ENCODE data around the gene SNX9.

The SNX9 gene

GRCh38 chr6:157904999-157905398 is 82.0 kb downstream of the SNX9 start:
- Histone ChIP-seq H3K4me1 (ENCODE audit: control insufficient read depth, insufficient read depth, low read length) (no peaks in the 10 kb centered on the region), H3K9me3 (ENCODE audit: control insufficient read depth, low read length) (no peaks in the 10 kb centered on the region), H3K36me3 (ENCODE audit: control insufficient read depth, insufficient read depth, low read length) (no peaks in the 10 kb centered on the region), H3K27me3 (ENCODE audit: control insufficient read depth, insufficient read depth, low read length) (no peaks in the 10 kb centered on the region), H3K4me3 (ENCODE audit: low read length) (no peak overlapping the region), H3K9ac (ENCODE audit: low read length) (no peak overlapping the region)

DNA sequence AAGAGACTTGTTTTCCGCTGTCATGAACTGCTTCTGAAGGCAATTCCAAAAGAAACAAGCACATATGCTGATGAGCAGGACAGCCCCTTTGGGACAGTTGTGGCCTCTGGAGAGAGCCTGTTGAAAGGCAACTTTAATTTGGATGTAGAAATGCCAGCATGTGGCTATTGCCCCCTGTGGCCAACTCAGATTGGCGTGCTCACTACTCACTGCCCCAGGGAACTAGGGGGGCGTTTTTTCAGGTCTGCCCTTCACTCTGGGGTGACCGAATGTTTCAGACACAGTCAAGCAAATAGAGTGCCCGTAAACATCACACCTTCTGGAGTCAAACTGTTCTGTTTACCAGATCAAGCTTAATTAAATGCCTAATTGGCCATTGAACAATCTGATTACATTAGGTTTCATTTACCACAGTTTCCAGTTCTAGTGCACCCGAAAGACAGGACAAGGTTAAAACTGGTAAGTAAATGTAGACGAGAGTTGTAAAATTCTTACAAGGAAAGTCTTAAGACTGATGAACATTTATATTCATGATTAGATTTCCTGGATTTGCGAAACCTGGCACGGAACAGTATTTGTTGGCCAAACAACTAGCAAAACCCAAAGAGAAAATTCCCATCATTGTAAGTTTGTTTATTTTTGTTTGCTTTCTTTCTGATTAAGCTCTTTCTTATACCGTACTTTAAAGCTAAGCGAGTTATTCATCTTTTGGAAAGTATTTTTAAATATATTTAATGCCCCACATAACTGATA is 82.7 kb downstream of the SNX9 start:
- H3K9ac ChIP-seq (ENCODE audit: low read length) = no peak overlapping the region
- no peaks in the 10 kb centered on the region for H3K27me3 ChIP-seq (ENCODE audit: control insufficient read depth, insufficient read depth, low read length)
- no peaks in the 10 kb centered on the region for H3K9me3 ChIP-seq (ENCODE audit: control insufficient read depth, low read length)
- H3K4me1 ChIP-seq (ENCODE audit: control insufficient read depth, insufficient read depth, low read length) = no peaks in the 10 kb centered on the region
- H3K36me3 ChIP-seq (ENCODE audit: control insufficient read depth, insufficient read depth, low read length) = no peaks in the 10 kb centered on the region
- H3K4me3 ChIP-seq (ENCODE audit: low read length) = no peak overlapping the region

GRCh38 chr6:157906537-157907061 is 83.6 kb downstream of the SNX9 start:
- H3K27me3 ChIP-seq (ENCODE audit: control insufficient read depth, insufficient read depth, low read length) = no peaks in the 10 kb centered on the region
- no peak overlapping the region for H3K9ac ChIP-seq (ENCODE audit: low read length)
- H3K36me3 ChIP-seq (ENCODE audit: control insufficient read depth, insufficient read depth, low read length) = no peaks in the 10 kb centered on the region
- no peak overlapping the region for H3K4me3 ChIP-seq (ENCODE audit: low read length)
- H3K9me3 ChIP-seq (ENCODE audit: control insufficient read depth, low read length) = no peaks in the 10 kb centered on the region
- H3K4me1 ChIP-seq (ENCODE audit: control insufficient read depth, insufficient read depth, low read length) = no peaks in the 10 kb centered on the region

- Histone ChIP-seq H3K9ac (ENCODE audit: low read length) (no peak overlapping the region), H3K36me3 (ENCODE audit: control insufficient read depth, insufficient read depth, low read length) (no peaks in the 10 kb centered on the region), H3K4me1 (ENCODE audit: control insufficient read depth, insufficient read depth, low read length) (no peaks in the 10 kb centered on the region), H3K9me3 (ENCODE audit: control insufficient read depth, low read length) (no peaks in the 10 kb centered on the region), H3K27me3 (ENCODE audit: control insufficient read depth, insufficient read depth, low read length) (no peaks in the 10 kb centered on the region), H3K4me3 (ENCODE audit: low read length) (no peak overlapping the region)
Measured at GRCh38 chr6:157907651-157908050, 84.6 kb downstream of the SNX9 start.

DNA sequence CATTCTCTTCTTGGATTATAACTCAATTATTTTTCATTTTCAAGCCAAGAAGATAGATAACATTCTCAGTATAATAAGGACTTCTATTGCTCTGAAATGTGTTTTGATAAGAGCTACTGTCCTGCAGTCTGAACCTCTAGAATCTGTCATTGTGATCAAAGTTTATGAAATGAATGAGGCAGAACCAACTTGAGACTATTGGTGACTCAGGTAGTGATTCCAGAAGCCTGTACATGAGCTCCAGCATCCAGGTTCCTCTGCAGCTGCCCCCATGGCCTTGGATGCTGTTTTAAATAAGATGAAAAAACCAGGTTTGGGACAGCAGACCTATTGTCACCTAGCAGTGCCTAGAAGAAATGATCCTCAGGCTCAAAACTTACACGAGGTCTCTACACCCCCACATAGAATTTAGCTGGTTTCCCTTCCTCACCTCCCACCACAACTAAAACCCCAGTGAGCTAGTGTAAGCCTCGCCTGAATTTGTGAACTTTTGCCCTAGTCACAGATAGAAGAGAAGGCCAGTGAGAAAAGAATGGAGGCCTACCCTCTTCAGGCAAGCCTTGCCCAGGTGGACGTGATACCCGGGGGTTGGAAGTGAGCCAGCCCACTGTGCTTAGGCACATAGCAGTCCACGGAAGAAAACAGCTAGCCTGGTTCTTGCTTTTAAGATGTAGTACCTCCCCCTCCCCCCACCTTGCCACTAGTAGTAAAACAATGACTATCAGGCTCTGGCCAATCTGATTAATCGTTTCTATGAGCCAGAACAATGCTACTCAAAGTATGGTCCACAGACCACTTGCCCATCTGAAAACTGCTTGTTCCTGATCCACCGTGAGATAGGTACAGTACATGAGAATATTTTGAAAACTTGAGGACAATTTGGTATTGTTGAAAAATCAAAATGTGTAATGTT is 85.6 kb downstream of the SNX9 start:
- Histone ChIP-seq H3K4me1 (ENCODE audit: control insufficient read depth, insufficient read depth, low read length) (no peaks in the 10 kb centered on the region), H3K27me3 (ENCODE audit: control insufficient read depth, insufficient read depth, low read length) (no peaks in the 10 kb centered on the region), H3K9ac (ENCODE audit: low read length) (no peak overlapping the region), H3K4me3 (ENCODE audit: low read length) (no peak overlapping the region), H3K36me3 (ENCODE audit: control insufficient read depth, insufficient read depth, low read length) (no peaks in the 10 kb centered on the region), H3K9me3 (ENCODE audit: control insufficient read depth, low read length) (no peaks in the 10 kb centered on the region)

DNA sequence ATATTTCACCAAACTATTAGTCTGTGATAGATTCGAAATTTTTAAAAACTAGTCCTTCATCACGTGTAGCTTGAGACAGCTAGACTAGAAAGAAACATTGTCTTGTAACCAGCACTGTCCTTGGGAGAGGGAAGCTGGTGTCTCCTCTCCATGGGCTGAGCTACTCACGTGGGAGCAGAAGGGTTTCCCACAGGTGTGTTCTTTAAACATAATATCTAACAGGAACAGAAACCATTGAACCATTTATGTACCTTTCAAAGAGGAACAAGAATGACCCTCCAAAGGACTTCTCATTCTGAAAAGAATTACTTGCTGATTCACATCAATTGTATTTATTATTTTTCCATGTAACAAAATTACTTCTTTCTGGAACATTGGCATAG is 86.2 kb downstream of the SNX9 start:
- no peaks in the 10 kb centered on the region for H3K4me1 ChIP-seq (ENCODE audit: control insufficient read depth, insufficient read depth, low read length)
- no peaks in the 10 kb centered on the region for H3K9me3 ChIP-seq (ENCODE audit: control insufficient read depth, low read length)
- H3K4me3 ChIP-seq (ENCODE audit: low read length) = no peak overlapping the region
- H3K36me3 ChIP-seq (ENCODE audit: control insufficient read depth, insufficient read depth, low read length) = no peaks in the 10 kb centered on the region
- H3K9ac ChIP-seq (ENCODE audit: low read length) = no peak overlapping the region
- H3K27me3 ChIP-seq (ENCODE audit: control insufficient read depth, insufficient read depth, low read length) = no peaks in the 10 kb centered on the region

DNA sequence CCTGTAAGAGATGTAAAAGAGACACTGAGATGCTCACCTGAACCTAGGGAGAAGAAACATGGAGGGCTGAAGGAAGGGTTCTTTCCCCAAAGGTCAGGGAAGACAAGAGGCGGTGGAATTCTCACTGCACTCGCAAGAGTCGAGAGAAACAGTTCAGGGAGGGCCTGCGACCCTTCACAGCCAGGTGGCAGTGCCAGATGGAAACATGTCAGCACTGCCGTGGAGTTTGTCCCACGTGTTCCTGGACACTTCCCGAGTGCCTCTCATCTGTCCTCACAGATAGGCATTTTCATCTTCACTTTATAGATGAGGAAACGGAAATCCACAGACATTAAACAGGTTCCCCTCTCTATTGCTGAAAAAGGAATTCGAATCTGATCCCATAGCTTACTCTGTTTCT is 88.2 kb downstream of the SNX9 start:
- Histone ChIP-seq H3K4me3 (ENCODE audit: low read length) (no peak overlapping the region), H3K36me3 (ENCODE audit: control insufficient read depth, insufficient read depth, low read length) (no peaks in the 10 kb centered on the region), H3K4me1 (ENCODE audit: control insufficient read depth, insufficient read depth, low read length) (no peaks in the 10 kb centered on the region), H3K9ac (ENCODE audit: low read length) (no peak overlapping the region), H3K27me3 (ENCODE audit: control insufficient read depth, insufficient read depth, low read length) (no peaks in the 10 kb centered on the region), H3K9me3 (ENCODE audit: control insufficient read depth, low read length) (no peaks in the 10 kb centered on the region)

GRCh38 chr6:157911786-157912185 is 88.7 kb downstream of the SNX9 start:
- Histone ChIP-seq H3K9ac (ENCODE audit: low read length) (no peak overlapping the region), H3K4me3 (ENCODE audit: low read length) (no peak overlapping the region), H3K36me3 (ENCODE audit: control insufficient read depth, insufficient read depth, low read length) (no peaks in the 10 kb centered on the region), H3K9me3 (ENCODE audit: control insufficient read depth, low read length) (no peaks in the 10 kb centered on the region), H3K27me3 (ENCODE audit: control insufficient read depth, insufficient read depth, low read length) (no peaks in the 10 kb centered on the region), H3K4me1 (ENCODE audit: control insufficient read depth, insufficient read depth, low read length) (no peaks in the 10 kb centered on the region)

DNA sequence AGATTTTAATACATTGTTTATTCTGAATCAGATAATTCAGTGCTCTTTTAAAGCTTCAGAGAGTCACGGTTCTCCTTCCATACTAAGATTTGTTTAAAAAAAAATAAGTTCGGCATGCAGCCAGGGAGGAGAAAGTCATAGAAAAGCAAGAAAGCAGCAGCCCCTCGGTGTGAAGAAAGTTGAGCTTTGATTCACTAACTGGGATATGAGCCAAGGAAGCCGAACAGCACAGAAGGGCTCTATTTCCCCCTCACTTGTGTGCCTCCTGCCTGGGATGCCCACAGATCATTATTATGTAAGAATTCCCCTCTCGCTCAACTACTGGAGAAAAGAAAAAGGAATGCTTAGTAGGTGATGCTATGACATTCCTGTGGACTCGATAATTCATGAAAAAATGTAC is 89.3 kb downstream of the SNX9 start:
- Histone ChIP-seq H3K4me1 (ENCODE audit: control insufficient read depth, insufficient read depth, low read length) (no peaks in the 10 kb centered on the region), H3K9ac (ENCODE audit: low read length) (no peak overlapping the region), H3K36me3 (ENCODE audit: control insufficient read depth, insufficient read depth, low read length) (no peaks in the 10 kb centered on the region), H3K9me3 (ENCODE audit: control insufficient read depth, low read length) (no peaks in the 10 kb centered on the region), H3K4me3 (ENCODE audit: low read length) (no peak overlapping the region), H3K27me3 (ENCODE audit: control insufficient read depth, insufficient read depth, low read length) (no peaks in the 10 kb centered on the region)

DNA sequence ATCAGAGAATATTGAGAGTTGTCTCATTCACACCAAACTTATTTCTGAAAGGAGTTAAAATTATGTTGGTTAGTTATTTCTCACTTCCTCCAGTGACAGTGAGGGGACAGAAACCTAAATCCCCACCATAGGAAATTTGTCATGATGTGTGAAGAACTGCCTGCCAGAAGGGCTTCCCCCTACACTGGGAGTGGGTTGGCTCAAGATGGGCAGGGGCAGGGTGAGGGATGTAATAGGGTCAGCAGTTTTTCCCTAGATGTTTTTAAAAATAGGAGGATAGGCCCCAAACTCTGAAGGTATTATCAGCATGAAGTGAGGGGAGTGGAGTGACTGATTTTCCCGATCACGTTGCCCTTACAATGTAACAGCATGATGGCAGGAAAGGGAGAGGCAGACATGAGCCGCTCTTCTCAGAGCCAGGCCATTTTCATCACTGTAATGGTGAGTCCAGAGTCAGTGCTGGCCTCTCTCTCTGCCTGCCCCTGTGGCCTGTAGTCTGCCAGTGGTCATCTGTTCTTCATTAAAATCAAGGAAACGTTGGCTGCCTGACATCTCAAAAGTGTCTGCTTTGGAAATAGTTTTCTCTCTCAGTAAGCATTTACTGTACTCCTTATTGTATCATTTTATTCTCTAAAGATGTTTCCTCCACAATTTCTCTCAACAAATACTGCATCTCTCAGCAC is 98.8 kb downstream of the SNX9 start:
- Histone ChIP-seq H3K9me3 (ENCODE audit: control insufficient read depth, low read length) (no peaks in the 10 kb centered on the region), H3K4me3 (ENCODE audit: low read length) (no peak overlapping the region), H3K4me1 (ENCODE audit: control insufficient read depth, insufficient read depth, low read length) (no peaks in the 10 kb centered on the region), H3K36me3 (ENCODE audit: control insufficient read depth, insufficient read depth, low read length) (no peaks in the 10 kb centered on the region), H3K27me3 (ENCODE audit: control insufficient read depth, insufficient read depth, low read length) (no peaks in the 10 kb centered on the region), H3K9ac (ENCODE audit: low read length) (no peak overlapping the region)

DNA sequence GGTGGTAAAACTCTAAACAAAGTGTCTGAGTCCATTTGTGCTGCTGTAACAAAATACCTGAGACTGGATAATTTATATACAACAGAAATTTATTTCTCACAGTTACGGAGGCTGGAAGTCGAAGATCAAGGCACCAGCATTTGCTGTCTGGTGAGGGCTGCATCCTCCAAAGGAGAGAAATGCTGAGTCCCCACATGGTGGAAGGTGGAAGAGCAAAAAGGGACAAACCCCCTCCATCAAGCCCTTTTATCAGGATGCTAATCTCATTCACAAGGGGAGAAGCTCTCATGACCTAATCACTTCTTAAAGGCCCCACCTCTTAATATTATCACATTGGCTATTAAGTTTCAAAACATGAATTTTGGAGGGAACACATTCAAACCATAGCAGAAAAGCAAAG is 102.7 kb downstream of the SNX9 start:
- no peaks in the 10 kb centered on the region for H3K36me3 ChIP-seq (ENCODE audit: control insufficient read depth, insufficient read depth, low read length)
- H3K4me1 ChIP-seq (ENCODE audit: control insufficient read depth, insufficient read depth, low read length) = no peaks in the 10 kb centered on the region
- H3K27me3 ChIP-seq (ENCODE audit: control insufficient read depth, insufficient read depth, low read length) = no peaks in the 10 kb centered on the region
- no peak overlapping the region for H3K4me3 ChIP-seq (ENCODE audit: low read length)
- no peak overlapping the region for H3K9ac ChIP-seq (ENCODE audit: low read length)
- H3K9me3 ChIP-seq (ENCODE audit: control insufficient read depth, low read length) = no peaks in the 10 kb centered on the region

- Histone ChIP-seq H3K27me3 (ENCODE audit: control insufficient read depth, insufficient read depth, low read length) (no peaks in the 10 kb centered on the region), H3K36me3 (ENCODE audit: control insufficient read depth, insufficient read depth, low read length) (no peaks in the 10 kb centered on the region), H3K4me1 (ENCODE audit: control insufficient read depth, insufficient read depth, low read length) (no peaks in the 10 kb centered on the region), H3K9me3 (ENCODE audit: control insufficient read depth, low read length) (no peaks in the 10 kb centered on the region), H3K9ac (ENCODE audit: low read length) (no peak overlapping the region), H3K4me3 (ENCODE audit: low read length) (no peak overlapping the region)
Measured at GRCh38 chr6:157927011-157927410, 104.0 kb downstream of the SNX9 start.
